ENCODE data around the gene TMUB2.

TMUB2 gene

DNA sequence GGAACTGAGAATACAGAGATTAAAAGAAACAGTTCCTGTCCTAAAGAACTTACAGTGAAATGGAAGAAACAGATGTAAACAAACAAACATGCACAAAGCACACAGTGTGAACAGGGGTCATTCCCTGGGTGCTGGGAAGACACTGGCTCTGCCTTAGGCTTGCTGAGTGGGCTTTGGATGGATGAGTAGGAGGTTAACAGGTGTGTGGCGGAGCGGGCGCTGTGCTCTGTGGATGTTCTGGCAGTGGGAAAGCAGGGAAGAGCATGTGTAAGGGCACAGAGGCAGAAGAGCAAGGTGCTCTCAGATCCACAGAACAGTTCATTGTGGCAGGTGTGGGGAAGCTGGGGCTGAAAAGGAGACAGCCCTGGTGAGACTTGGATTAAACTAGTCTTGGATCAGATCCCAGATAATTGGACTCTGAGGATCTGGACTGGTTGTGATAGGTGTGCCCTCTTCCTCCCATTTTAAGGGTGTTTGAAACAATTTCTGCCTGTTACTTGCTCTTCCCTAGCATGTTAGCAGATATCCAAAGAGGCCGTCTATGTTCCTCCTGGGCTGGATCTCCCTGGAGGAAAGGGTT is 36.9 kb upstream of the TMUB2 start:
- DNase-seq (ENCODE audit: low read depth), result no peak
- TF ChIP-seq, protein P1, sequence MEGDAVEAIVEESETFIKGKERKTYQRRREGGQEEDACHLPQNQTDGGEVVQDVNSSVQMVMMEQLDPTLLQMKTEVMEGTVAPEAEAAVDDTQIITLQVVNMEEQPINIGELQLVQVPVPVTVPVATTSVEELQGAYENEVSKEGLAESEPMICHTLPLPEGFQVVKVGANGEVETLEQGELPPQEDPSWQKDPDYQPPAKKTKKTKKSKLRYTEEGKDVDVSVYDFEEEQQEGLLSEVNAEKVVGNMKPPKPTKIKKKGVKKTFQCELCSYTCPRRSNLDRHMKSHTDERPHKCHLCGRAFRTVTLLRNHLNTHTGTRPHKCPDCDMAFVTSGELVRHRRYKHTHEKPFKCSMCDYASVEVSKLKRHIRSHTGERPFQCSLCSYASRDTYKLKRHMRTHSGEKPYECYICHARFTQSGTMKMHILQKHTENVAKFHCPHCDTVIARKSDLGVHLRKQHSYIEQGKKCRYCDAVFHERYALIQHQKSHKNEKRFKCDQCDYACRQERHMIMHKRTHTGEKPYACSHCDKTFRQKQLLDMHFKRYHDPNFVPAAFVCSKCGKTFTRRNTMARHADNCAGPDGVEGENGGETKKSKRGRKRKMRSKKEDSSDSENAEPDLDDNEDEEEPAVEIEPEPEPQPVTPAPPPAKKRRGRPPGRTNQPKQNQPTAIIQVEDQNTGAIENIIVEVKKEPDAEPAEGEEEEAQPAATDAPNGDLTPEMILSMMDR (IDR thresholded peaks at IDR 0.05; ENCODE audit: control insufficient read depth, extremely low read depth, insufficient read depth), result no peak
- H3K4me3 ChIP-seq (ENCODE audit: low read depth, low read length), result no peak overlapping the region

DNA sequence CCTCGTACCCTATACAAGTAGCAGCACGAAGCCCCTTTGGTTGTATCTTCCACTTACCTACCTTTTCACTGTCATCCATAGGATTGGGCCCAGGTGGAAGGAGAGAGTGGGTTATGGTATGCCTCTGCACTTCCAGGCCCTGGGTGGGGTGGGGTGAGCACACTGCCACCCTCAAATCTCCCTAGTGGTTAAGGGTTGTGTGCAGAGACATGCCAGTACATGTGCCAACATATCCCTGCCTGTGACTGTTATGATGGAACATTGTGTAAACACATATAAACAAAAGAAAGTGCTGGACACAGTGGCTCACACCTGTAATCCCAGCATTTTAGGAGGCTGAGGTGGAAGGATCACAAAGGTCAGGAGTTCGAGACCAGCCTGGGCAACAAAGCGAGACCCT is 33.9 kb upstream of the TMUB2 start:
- no peak for DNase-seq (ENCODE audit: low read depth)
- TF ChIP-seq, protein P1 (IDR thresholded peaks at IDR 0.05; ENCODE audit: control insufficient read depth, extremely low read depth, insufficient read depth), result no peak
- H3K4me3 ChIP-seq (ENCODE audit: low read depth, low read length), result no peak overlapping the region

DNA sequence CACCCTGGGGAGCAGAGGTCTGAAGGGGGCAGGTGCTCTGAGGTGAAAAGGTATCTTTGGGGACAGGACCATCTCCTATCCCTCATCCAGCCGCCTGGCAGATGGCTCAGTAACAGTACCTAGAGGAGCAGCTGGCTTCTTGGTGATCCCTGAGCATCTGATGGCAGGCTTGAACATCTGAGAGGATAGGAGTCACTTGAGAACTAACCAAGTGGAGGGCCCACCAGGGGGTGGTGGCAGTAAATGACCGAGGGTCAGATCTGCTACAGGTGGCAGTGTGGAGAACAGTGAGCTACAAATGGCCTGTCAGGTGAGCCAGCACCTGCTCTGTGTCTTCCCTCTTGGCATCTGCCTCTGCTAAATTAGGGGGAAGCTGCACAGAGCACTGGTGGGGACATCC is 31.3 kb upstream of the TMUB2 start:
- TF ChIP-seq, protein P1 (IDR thresholded peaks at IDR 0.05; ENCODE audit: control insufficient read depth, extremely low read depth, insufficient read depth), result no peak
- DNase-seq (ENCODE audit: low read depth), result no peak
- no peak overlapping the region for H3K4me3 ChIP-seq (ENCODE audit: low read depth, low read length)

DNA sequence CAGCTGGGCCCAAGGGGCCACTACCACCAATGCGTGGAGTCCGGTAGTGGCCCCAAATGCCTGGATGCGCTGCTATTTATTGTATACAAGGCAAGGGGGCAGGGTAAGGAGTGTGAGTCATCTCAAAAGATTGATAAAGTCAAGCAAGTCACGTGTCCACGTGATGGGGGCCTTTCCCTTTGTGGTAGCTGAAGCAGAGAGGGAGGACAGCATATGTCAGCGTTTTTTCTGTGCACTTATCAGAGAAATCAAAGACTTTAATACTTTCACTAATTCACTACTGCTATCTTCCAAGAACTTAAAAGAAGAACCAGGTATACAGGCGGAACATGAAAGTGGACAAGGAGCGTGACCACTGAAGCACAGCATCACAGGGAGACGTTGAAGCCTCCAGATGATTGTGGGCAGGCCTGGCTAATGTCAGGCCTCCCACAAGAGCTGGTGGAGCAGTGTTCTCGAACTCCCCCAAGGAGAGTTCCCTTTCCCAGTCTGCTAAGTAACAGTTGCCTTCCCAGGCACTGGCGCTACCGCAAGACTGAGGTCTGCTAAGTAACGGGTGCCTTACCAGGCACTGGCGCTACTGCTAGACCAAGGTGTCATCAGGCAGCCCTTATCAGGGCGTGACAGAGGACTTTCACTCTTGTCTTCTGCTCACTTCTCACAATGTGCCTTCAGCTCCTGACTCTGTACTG is 27.1 kb upstream of the TMUB2 start:
- H3K4me3 ChIP-seq (ENCODE audit: low read depth, low read length), result no peak overlapping the region
- DNase-seq (ENCODE audit: low read depth), result no peak
- TF ChIP-seq, protein P1 (IDR thresholded peaks at IDR 0.05; ENCODE audit: control insufficient read depth, extremely low read depth, insufficient read depth), result no peak

DNA sequence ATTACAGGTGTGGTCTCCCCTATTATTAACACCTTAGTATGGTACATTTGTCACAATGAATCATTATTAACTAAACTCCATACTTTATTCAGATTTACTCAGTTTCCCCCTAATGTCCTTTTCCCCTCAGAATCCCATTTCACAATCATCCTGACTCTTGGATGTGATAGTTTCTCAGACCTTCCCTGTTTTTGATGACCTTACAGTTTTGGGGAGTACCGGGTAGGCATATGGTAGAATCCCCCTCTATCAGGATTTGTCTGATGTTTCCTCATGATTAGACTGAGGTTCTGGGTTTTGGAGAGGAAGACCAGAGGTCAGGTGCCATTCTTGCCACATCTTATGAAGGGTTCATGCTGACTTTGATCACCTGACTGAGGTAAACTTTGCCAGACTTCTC is 22.3 kb upstream of the TMUB2 start:
- TF ChIP-seq, protein P1 (IDR thresholded peaks at IDR 0.05; ENCODE audit: control insufficient read depth, extremely low read depth, insufficient read depth), result no peak
- no peak for DNase-seq (ENCODE audit: low read depth)

DNA sequence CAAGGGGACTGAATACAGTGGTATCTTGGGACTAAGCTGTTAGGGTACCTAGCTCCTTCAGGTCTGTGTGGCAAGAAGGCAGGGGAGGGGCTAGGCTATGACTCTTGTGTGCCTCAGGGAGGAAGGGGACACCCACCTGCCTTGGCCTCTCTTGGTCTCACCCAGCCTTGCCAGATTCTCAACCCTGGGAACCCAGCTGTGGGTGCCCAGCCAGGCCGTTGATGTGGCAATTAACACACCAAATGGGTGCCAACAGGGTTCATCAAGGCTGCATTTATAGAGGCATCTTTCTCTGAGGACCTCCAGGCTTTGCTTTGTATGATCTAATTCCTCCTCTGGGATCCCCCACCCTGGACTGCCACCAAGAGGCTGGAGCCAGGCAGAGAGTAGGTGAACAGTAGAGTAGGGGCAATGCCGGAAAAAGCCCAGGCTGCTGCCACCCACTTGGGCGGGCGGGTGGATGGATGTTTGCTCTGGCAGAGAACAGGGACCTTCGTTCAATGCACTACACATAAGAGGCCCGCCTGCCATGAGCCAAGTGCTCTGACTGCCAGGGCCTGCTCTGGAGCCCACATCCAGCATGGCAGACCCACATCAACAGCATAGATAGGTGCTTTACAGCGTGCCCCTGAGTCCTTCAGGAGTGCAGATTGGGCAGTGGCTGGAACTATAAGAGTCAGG is 19.5 kb upstream of the TMUB2 start:
- no peak for DNase-seq (ENCODE audit: low read depth)
- TF ChIP-seq, protein P1 (IDR thresholded peaks at IDR 0.05; ENCODE audit: control insufficient read depth, extremely low read depth, insufficient read depth), result no peak

More for the DNA sequence above, 22.3 kb upstream of the TMUB2 start:
- H3K4me3 ChIP-seq (ENCODE audit: low read depth, low read length), result no peak overlapping the region

More for the DNA sequence above, 19.5 kb upstream of the TMUB2 start:
- H3K4me3 ChIP-seq (ENCODE audit: low read depth, low read length), result no peak overlapping the region
